Stimulated activated CD8-positive, alpha-beta memory T cell treated with anti-CD3 and anti-CD28 coated beads, Interleukin-12 subunit alpha, Interleukin-12 subunit beta, amount 100 ng/mL, for 24 hours (primary cell): ENCODE data around the gene RER1.

Experiments
- DNase-seq: peaks from one replicate; pipeline ENCODE4 v3.0.0-alpha.2; 2020; ENCODE audit errors: extremely low read depth

RER1 gene

DNA sequence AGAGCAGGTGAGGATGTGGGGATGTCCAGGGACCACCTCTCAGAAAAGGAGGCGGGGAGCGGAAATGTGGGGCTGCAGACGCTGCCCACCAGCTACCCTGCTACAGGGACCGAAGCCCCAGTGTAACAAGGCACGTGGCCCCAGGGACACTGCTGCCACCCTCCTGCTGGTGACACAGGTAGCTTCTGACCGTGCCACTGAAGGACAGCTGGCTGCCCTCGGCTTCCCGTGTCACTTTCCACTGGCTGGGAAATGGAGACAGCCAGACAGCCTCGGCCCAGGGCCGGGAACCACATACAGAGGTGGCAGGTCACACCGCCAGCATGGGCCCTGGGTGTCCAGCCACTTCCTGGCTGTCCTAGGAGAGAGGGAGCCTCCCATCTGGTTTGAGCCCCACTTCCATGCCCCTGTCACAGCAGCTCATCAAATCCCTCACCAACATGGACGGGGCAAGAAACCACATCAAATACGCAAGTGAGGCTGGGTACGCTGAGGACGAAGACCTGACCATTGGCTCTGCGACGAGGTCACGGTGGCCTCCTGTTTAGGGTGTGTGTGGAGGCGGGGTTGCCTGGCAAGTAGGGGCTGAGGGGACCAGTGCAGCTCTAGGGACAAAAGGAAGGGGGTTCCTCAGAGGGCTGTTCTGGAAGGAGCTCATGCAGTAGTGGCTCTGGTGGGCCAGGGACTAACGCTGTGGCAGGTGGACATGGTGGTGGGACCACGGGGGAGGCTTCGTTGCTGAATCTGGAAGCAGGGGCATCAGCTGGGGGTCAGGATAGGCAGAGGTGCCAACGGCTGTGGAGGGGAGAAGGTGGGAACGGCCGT, 15.7 kb downstream of the RER1 start:
- no peak for DNase-seq

DNA sequence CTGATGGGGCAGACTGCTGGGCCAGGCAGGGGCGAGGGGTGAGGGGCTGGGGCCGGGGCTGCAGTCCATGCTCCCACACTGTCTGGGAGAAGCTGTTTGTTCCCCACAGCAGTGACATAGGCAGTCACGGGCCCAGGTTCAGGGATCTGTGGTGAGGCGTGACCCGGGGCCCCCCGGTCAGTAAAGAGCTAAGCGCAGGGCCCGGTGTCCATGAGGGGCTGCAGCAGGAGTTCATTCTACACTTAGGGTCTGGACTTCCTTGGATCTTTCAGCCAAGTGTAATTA, 16.3 kb downstream of the RER1 start:
- no peak for DNase-seq

DNA sequence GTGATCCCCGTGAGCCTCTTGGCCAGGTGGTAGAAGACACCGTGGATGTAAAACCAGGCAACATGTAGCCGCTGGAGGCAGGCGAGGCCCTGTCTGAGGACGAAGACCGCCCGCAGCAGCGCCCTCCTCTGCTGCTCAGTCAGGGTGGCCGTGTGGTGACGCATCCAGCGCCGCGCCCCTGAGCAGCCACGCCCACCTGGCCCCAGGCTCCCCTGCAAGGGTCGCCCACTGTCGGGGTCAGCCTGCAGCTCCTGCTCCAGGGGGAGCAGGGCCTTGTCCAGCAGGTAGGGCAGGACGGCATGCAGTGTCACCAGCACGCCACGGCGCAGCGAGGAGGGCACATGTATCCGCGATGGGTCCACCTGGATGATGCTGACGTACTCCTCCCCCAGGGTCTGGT, 16.8 kb downstream of the RER1 start:
- DNase-seq: no peak

DNA sequence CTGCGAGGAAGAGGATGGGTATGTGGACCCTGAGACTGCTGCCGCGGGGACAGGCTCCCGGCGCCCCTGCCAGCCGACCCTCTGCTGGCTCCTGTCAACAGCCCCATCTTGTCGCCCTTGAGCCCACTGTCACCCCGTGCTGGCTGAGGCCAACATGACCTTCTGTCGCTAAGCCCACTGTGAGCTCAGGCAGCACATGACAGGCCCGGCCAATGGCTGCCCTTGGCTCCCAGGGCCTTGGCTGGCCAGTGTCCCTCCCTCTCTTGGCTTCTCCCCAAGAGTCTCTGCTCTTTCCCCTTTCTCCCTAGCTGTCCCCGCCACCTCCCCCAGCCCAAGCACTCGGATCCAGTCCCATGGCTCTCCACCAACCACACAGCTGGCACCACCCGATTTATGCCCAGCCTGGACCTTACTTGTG, 17.2 kb downstream of the RER1 start:
- DNase-seq: no peak

DNA sequence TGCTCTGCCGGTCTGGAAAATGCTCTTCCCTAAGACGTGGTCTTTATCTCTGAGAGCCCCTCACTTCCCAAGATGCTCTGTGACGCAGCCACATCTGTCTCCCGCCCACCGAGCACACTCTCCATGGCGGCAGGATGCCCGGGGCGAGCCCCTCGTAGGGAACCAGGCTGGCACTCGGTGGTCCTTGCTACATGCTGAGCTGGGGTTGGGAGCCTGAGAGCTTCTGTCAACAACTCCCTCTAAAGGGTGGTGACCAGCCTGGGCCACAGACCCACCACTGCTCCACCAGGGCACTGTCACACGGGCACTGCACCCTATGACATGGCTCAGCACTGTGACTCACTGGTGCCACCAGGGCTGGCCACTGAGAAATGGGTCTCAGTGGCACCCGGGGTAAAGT, 18.1 kb downstream of the RER1 start:
- no peak for DNase-seq

DNA sequence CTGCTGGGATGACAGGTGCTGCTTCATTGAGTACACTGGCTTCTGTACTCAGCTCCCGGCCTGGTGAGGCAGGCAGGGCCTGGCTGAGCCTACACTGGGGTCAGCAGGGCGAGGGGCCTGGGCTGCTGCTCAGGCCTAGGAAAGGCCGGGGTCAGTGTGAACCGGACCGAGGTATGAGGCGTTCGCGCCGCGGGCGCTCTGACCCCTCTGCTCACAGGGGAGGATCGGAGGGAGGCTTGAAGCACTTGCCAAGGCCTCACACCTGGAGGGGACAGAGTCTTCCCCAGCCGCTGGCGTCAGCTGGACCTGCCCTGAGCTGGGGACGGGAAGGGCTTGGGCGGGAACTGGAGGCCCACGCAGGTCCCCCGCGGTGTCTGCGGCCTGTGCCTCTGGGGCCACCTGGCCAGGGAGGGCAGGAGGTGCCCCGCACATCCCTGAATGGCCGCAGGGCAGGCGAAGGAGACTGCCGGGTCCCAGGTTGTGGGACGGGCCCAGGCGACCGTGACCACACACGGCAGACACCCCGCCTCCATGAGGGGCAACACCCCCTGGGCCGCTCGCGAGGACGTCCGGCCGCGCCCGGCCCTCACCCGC, 20.3 kb downstream of the RER1 start:
- DNase-seq: no peak

DNA sequence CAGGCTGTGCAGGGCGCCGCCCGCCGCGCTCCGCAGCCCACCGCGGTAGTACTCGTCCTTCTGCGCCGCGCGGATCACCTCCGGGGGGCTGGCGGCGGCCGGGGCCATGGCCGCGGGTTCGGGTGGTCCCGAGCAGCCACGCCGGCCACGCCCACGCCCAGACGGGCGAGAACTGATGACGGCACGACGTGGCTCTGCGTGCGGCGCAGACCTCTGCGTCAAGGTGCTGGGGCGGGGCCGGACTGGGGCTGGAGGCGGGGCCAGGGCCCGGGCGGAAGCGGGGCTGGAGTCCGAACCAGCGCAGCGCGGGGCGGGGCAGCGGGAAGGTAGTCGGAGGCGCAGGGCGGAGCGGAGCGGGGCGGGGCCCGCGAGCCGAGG, 20.7 kb downstream of the RER1 start, which contains the start of gene PEX10:
TSS of gene PEX10 (minus strand) at position 170 of the 378 bp plus-strand sequence. CDS start at position 108, 62 bp downstream.
- peak; percentile 96 for DNase-seq

DNA sequence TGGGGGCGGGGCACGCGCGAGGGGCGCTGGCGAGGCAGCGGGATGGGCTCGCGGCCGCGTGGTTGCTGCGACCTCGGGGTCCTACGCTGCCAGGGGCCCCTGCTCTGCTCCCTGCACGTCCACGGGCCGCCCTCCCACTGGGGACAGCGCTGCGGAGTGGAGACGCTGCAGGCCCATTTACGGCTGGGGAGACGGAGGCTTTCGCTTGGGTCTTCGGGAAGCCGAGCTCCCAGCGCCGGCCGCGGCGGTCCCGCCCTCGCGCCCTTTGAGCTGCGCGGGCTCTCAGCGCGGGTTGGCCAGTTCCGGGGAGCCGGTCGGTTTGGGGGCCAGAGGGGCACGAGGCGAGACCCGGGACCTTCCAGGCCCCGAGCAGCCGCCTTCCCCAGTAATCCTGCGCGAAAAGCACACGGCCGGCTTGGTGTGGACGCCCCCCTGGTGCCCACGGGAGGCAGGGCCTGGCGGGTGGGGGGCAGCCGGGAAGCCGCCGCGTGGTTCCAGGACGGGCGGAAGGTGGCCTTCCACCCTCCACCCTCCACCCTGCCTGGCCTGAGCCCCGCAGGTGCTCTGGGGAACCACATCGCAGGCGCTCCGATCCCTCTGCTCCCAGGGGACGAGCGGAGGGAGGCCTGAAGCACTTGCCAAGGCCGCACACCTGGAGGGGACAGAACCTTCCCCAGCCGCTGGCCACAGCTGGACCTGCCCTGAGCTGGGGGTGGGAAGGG, 21.3 kb downstream of the RER1 start:
- DNase-seq: no peak

DNA sequence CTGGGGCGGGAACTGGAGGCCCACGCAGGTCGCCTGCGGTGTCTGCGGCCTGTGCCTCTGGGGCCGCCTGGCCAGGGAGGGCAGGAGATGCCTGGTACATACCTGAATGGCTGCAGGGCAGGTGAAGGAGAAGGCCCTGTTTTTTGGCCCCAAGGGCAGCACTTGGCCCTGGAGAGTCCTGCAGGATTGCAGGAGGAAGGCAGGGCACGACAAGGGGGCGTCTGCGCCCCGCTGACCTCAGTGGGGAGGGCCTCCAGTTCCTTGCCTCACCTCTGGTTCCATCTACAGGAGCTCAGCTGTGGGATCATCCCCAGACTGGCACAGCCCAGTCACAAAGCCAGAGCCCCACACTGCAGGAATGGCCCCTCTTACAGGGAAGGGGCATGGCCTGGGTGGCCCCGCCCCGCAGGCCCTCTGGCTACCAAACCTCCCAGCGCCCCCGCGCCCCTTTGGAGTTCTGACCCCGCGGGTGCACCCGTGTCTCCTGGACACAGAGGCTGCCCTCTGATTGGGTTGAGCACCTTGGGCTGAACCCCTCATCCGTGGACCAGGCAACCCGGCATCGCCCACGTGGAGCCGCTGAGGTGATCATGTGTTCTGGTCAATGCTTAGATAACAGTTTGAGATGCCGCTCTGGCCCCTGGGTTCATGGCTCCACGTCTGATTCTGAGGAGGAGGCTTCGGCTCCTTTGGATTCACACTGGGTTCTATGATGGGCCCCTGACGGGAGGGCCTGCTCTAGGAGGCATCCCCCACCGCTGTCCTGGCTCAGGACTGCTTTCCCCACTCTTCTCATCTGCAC, 22.1 kb downstream of the RER1 start:
- DNase-seq: no peak

DNA sequence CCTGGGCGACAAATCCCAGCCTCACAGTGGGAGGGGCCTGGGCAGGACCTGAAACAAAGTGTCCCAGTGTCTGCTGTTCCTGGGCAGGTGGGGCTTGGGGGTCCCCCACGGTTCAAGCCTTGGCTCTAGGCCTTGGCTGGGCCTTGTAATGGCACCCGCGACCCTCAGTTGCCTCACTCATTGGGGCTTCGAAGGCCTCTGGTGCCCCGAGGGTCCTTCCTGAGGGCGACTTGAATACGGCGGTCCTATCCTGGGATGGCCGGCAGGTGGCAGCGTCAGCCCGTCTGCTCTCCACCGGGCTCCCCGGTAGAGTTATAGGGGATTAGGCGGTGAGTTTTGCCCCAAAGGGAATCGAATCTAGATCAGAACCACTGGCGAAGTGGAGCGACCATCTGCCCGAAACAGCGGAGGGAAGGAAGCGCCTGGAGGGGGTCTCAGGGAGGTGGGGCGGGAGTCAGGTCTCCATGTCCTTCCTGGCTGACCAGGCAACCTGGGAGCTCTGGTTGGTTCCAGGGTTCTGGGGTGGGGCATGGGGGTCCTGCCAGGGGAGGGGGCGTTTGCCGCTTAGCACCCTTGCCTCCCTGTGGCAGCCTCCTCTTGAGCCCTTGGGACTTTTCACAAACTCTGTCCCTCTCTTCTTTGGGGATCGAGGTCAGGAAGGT, 22.8 kb downstream of the RER1 start:
- peak; percentile 51 for DNase-seq

DNA sequence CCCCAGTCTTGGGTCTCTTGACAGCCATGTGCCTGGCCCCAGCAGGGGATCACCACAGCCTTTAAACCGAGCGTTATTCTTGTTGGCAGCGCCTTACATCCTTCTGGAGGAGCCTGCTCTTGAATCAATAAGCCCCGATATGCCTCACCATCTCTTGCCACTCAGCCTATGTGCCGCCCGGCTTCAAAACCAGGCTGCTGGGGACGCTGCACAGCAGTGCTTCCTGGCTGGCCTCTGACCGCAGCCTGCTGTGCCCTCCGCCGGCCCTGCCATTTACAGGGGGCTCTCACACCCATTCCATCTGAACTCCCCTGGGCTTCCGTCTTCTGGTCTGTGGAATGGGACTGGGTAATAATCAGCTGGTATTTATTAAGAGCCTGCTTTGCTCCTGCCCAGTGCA, 23.7 kb downstream of the RER1 start:
- no peak for DNase-seq

DNA sequence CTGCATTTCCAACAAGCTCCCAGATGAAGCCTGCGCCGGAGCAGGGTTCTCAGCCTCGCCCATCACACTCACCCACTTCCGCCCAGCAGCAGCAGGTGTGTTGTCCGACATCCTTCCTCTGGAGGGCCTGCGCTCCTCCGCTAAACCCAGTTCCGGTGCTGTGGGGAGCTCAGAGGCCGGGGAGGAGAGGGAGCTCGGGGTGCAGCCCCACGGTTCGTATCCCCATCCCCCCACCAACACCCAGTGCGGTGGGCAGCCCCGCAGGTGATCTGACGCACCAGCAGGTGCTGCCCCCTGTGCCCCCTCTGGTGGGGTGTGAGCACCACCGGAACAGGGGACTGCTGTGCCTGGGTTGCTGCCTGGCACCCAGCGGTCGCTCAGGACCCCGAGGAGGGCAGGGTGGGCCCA, 24.2 kb downstream of the RER1 start:
- DNase-seq: no peak

DNA sequence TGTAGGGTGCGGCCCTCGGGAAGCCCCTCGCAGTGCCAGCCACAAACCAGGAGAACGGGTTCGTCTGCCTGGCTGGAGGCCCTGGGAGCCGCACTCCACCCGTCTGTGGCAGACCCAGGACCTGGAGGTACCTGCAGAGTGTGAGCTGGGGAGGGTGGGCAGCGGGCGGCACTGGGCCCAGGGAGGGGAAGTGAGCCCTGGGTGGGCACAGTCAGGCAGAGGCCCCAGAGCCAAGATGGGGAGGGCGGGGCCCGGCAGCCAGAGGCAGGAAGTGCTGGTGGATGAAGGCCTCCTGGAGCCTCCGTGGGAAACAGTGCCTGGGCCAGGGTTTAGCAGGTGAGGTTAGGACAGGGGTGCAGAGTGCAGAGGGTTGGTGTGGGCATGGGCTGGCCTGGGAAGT, 24.8 kb downstream of the RER1 start:
- DNase-seq: no peak

DNA sequence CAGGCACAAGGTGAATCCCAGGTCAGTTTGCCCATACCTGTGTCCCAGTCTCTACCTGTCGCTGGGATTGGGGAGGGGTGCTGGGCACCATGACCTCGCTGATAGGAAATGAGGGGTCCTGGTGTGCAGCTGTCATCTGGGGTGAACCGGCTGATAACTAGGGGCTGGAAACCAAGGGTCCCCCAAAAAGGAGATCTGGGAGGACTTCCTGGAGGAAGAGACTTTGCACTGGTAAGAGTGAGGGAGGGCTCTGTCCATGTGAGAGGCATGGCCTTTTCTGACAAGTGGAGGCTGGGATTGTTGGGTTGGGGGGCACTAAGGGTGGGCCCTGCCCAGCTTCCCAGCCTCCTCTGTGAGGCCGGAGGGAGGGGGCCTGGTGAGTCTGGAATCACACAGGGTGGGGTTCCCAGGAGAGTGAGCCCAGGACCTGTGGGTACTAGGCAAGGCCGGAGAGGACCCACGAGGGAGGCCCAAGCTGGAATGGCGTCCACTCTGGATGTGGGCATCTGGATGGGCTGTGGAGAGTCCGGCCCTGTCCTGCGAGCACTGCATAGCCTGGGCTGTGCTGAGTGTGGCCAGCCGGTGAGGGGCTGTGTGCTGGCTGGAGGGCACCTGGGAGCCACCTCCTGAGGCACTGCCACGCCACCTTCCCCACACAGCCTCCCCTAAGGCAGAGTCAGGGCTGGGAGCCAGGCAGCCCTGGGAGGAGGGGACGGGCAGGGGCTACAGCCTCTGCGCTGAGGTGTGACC, 25.6 kb downstream of the RER1 start:
- no peak for DNase-seq

DNA sequence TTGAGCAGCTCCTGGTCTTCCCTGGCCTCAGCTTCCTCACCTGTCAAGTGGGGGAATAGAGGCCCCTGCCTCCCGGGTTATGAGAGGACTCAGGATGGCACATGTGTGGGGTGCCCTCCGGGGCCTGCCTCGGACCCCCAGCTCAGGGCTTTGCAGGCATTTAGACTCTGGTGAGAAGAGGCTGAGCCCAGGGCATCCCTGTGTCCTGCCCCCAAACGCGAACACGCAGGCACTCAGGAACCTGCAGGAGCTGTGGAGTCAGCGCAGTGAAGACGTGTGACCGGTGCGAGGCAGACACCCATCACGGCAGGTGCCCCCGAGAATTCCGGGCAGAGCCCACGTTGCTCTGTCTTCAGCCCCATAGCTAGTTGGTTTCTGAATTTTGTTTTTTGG, 26.2 kb downstream of the RER1 start:
- DNase-seq: no peak

DNA sequence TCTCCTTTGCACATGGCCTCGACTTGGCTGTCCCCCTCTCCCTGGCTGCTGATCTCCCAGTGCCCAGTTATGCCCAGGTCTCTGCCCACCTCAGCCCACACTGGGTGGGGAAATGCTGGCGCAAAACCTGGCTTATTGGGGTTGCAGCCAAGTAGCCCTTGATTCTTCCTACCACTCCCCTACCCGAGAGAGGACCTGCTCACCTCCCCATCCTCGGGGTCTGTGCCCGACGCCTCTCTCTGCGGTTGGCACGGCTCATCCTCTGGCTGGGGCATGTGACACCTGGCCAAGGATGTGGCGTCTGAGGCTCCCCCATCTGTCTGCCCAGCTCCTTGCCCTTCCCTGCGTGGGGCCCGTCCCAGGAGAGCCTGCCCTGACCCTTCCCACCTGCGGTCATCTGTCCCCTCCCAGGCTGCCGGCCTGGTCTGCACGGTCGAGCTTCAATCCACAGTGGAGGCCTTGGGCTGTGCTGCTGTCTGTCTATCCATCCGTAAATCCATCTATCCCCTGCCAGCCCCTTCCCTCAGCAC, 27.2 kb downstream of the RER1 start:
- no peak for DNase-seq

DNA sequence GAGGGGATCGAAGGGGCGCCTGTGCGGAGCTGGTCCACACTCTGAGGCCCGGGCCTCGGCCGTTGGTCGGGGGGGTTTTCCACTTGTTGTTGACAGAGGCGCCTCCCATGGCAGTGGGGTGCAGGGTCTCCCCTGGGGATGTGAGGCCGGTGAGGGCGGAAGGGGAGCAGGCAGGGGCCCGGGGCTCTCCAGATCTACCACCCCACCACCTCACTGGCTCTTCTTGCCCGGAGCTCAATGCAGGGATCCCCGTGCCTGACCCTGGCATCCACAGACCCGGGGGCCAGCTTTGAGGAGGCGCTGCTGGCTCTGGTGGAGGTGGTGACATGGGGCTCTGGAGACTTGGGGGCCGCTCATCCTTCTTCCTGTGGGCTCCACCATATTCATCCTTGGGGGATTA, 27.8 kb downstream of the RER1 start:
- DNase-seq: no peak

DNA sequence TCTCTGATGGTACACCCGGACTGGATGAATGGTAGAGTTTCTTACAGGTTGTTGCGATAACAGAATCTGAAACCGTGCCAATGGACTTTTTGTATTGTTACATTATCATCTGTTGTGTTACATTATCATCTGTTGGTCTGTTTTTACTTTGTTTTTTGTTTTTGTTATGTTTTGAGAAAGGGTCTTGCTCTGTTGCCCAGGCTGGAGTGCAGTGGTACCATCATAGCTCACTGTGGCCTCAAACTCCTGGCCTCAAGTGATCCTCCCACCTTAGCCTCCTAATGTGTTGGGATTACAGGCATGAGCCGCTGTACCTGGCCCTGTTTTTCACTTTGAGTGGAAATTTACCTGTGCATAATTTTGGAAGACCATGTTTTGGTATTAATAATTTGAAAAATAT, 30.9 kb downstream of the RER1 start:
- no peak for DNase-seq

DNA sequence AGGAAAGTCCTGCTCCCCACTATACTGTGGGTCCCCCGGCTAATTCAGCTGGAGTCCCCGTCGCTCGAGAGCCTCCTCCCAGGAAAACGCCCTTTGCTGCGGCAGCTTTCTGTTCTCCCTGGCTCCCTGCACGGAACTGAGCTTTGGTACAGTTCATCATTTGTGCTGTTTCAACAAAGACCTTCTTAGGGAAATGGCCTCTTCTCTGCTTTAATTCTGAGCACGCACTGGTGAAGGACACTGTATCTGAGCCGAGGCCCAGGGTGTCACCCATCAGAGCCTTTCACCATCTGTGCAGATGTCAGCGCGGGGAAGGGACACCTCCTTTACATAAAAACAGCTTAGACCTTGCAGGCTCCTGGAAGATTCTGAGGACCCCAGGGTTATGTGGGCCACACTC, 34.3 kb downstream of the RER1 start:
- DNase-seq: no peak

DNA sequence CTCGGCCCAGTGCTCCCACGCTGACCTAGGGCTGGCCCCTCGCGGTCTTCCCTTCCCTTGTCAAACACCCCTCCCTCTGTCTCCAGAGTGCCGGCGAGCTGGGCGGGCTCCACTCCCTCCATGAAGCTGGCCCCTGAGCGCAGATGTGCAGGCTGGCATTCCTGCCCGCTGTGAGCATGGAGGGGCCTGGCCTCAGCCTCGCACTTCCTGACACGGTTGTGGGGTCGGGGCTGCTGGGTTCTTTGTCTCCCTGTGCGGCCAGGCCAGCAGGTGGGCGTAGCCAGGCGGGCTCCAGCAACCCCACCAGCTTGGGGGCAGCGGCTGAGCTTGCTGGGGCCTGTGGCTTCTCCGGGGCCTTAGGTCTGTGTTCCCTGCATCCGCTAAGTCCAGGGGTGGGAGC, 34.9 kb downstream of the RER1 start:
- no peak for DNase-seq

DNA sequence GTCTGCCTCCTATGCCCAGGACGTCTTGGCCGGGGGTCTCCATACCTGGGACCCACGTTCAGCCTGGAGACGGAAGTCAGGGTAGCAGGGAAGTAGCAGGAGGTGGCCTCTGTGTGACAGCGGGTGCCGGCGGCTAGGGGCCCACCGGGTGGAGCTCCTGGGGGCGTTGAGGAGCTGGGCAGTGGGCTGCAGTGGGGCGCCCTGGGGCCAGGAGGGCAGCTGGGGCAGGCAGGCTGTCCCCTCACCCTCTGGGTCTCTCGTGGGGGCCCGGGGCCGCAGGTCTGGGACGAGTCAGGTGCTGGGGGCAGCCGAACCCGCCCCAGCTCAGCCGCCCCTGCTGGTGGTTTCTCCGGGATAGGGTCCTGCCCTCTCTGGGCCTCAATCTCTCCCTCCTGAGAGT, 35.4 kb downstream of the RER1 start:
- no peak for DNase-seq
